Measurements from ENCODE around the gene CBX5.
"Not testable (repeated sequence)": the region's sequence is repeated elsewhere in the genome, so short reads cannot be mapped to it uniquely, and the experiment has no call there.

The CBX5 gene

DNA sequence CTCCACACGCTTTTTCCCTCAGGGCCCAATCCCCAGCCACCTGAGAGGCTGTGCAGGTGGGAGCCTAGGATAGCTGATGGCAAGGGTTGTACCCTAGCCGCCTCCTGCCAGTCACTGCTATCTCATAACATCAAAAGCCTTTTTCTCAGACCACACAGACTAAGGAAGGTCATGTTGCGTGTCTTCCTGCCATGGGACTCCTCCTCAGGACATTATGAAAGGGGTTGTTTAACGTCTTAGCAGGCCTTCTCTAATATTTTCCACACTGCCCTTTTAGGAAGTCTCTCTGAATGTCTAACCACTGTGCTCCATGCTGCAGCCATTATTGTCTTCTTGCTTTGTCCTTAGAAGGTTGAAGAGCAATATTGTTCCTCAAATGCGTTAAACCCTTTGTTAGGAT lies 83.5 kb downstream of the CBX5 start:
- Histone ChIP-seq H3K36me3 (ENCODE audit: insufficient read depth, low read length) (no peaks in the 10 kb centered on the region), H3K4me3 (ENCODE audit: low read depth, low read length) (no peak overlapping the region), H3K79me2 (ENCODE audit: control insufficient read depth, insufficient read depth, low read length, unreplicated experiment) (no peaks in the 10 kb centered on the region), H3K27ac (ENCODE audit: low read depth, low read length) (no peak overlapping the region), H3K27me3 (ENCODE audit: insufficient read depth, low read length) (no peaks in the 10 kb centered on the region), H3K4me1 (ENCODE audit: control insufficient read depth, insufficient read depth, low read length, unreplicated experiment) (peaks cover 22% of the 10 kb centered on the region), H2AFZ (ENCODE audit: low read length, unreplicated experiment) (no peak overlapping the region)

DNA sequence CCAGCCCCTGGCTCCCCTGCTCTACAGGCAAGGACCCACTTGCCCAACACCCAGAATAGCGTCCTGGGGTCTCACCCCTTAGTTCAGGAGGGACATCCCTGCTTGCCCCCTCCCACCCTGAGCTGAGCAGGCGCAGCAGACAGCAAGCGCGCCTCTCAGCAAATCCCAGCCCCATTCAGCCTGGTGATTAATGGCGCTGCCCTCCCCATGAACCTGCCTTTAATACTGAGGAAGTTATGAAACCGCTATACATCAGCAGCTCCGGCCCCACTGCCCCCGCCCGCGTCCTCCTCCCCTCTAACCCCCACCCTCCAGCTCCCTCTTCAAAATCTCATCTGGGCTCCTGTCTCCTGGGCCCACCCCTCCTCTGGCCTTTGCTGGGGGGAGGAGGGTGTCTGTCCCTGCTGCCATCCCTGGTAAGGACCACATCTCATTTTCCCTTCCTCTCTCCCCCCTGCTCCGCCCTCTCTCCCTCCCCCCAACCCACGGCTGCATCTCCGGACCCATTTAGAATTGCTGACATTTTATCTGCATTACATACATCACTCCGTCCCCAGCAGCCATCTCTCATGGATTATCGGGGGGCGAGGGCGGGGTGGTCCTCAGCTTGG lies 84.1 kb downstream of the CBX5 start:
- Histone ChIP-seq H3K79me2 (ENCODE audit: control insufficient read depth, insufficient read depth, low read length, unreplicated experiment) (no peaks in the 10 kb centered on the region), H3K27me3 (ENCODE audit: insufficient read depth, low read length) (no peaks in the 10 kb centered on the region), H3K36me3 (ENCODE audit: insufficient read depth, low read length) (no peaks in the 10 kb centered on the region), H2AFZ (ENCODE audit: low read length, unreplicated experiment) (no peak overlapping the region), H3K27ac (ENCODE audit: low read depth, low read length) (no peak overlapping the region), H3K4me1 (ENCODE audit: control insufficient read depth, insufficient read depth, low read length, unreplicated experiment) (peaks cover 27% of the 10 kb centered on the region), H3K4me3 (ENCODE audit: low read depth, low read length) (no peak overlapping the region)

DNA sequence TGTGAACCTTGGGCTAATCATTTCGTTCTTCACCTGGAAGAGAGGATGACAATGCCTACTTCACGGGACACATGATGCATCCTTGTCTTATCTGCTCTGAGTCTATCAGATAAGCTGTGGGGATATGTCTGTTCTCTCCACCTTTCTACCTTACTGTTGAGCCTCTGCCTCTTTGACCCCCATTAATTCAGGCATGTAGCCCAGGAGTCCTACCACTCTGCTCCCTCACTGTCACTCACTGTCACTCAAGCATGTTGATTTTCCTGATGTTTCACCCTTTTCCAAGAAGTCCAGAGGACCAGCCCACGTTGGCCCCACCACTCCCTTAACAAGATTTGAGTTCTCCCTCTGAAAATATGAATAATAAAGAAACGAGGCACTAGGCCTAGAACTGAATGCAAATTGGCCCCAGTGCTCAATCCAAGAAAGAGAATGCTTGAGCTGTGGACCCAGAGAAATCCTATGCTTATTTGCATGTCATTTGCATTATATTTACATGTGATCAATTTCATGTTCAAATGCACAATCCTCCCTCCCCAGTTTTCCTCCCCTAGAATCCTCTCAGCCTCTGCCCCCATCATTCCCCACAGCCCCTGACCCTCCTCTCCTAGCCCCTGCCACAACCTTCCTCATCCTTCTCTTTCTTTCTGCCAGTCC lies 84.7 kb downstream of the CBX5 start:
- no peak overlapping the region for H3K27ac ChIP-seq (ENCODE audit: low read depth, low read length)
- no peaks in the 10 kb centered on the region for H3K79me2 ChIP-seq (ENCODE audit: control insufficient read depth, insufficient read depth, low read length, unreplicated experiment)
- H2AFZ ChIP-seq (ENCODE audit: low read length, unreplicated experiment) = no peak overlapping the region
- no peaks in the 10 kb centered on the region for H3K36me3 ChIP-seq (ENCODE audit: insufficient read depth, low read length)
- H3K27me3 ChIP-seq (ENCODE audit: insufficient read depth, low read length) = no peaks in the 10 kb centered on the region
- H3K4me1 ChIP-seq (ENCODE audit: control insufficient read depth, insufficient read depth, low read length, unreplicated experiment) = peaks cover 27% of the 10 kb centered on the region
- H3K4me3 ChIP-seq (ENCODE audit: low read depth, low read length) = no peak overlapping the region

DNA sequence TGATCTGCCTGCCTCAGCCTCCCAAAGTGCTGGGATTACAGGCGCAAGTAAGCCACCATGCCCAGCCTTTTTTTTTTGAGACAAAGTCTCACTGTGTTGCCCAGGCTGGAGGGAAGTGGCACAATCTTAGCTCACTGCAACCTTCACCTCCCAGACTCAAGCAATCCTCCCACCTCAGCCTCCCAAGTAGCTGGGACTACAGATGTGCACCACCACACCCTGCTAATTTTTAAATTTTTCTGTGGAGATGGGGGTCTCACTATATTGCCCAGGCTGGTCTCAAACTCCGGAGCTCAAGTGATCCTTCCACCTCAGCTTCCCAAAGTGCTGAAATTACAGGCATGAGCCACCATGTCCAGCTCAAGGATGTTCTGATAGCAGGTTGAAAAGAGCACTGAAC lies 85.3 kb downstream of the CBX5 start:
- not testable (repeated sequence) for H3K36me3 ChIP-seq (ENCODE audit: insufficient read depth, low read length); H2AFZ ChIP-seq (ENCODE audit: low read length, unreplicated experiment); H3K4me3 ChIP-seq (ENCODE audit: low read depth, low read length); H3K27ac ChIP-seq (ENCODE audit: low read depth, low read length); H3K79me2 ChIP-seq (ENCODE audit: control insufficient read depth, insufficient read depth, low read length, unreplicated experiment); H3K27me3 ChIP-seq (ENCODE audit: insufficient read depth, low read length)
- peaks cover 27% of the 10 kb centered on the region for H3K4me1 ChIP-seq (ENCODE audit: control insufficient read depth, insufficient read depth, low read length, unreplicated experiment)

DNA sequence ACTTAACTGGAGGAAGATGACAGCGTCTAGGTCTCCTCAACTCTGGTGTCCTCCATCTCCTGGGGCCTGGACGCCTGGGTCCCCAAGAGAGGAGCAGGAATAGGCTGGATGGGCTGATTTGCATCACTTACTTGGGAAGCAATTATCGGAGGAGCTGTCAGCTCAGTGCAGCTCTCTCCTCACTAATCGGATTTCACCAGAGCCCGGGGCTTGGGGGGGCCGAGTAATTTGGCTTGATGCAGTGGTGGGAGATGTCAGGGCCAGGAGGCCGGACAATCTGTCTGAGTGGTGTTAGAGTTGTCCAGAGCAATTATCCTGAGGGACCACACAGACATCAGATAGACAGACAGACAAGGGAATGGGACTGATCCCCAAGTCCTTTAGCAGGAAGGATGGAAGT lies 86.5 kb downstream of the CBX5 start:
- Histone ChIP-seq H2AFZ (ENCODE audit: low read length, unreplicated experiment) (no peak overlapping the region), H3K79me2 (ENCODE audit: control insufficient read depth, insufficient read depth, low read length, unreplicated experiment) (no peaks in the 10 kb centered on the region), H3K27me3 (ENCODE audit: insufficient read depth, low read length) (no peaks in the 10 kb centered on the region), H3K4me3 (ENCODE audit: low read depth, low read length) (no peak overlapping the region), H3K4me1 (ENCODE audit: control insufficient read depth, insufficient read depth, low read length, unreplicated experiment) (peaks cover 27% of the 10 kb centered on the region), H3K27ac (ENCODE audit: low read depth, low read length) (no peak overlapping the region), H3K36me3 (ENCODE audit: insufficient read depth, low read length) (no peaks in the 10 kb centered on the region)

DNA sequence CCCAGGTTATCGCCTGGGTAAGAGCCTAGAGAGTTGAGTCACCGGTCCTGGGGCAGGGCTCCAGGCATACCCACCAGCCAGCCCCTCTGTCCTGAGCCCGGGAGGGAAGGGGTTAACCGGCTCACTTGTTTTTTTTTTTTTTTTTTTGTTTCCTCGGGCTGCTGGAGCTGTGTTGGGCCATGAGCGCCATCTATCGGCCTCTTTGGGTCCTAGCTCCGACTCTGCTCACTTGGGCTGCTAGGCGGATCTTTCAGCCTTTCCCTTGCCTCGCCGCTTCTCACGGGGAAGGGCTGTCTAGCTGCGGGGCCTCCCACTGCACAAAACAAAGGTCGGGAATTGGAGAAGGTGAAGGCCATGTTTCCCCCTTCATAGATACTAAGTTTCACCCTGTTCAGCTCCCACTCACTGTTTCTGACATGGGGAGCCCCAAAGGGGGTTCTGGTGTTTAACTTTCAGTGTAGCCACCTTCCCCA lies 88.3 kb downstream of the CBX5 start:
- no peak overlapping the region for H3K27ac ChIP-seq (ENCODE audit: low read depth, low read length)
- peaks cover 10% of the 10 kb centered on the region for H3K79me2 ChIP-seq (ENCODE audit: control insufficient read depth, insufficient read depth, low read length, unreplicated experiment)
- H3K27me3 ChIP-seq (ENCODE audit: insufficient read depth, low read length) = no peaks in the 10 kb centered on the region
- no peaks in the 10 kb centered on the region; the same call in none of the 2 replicates for H3K36me3 ChIP-seq (ENCODE audit: insufficient read depth, low read length)
- H2AFZ ChIP-seq (ENCODE audit: low read length, unreplicated experiment) = peak overlapping the region; percentile 64
- peaks cover 19% of the 10 kb centered on the region for H3K4me1 ChIP-seq (ENCODE audit: control insufficient read depth, insufficient read depth, low read length, unreplicated experiment)
- no peak overlapping the region for H3K4me3 ChIP-seq (ENCODE audit: low read depth, low read length)

DNA sequence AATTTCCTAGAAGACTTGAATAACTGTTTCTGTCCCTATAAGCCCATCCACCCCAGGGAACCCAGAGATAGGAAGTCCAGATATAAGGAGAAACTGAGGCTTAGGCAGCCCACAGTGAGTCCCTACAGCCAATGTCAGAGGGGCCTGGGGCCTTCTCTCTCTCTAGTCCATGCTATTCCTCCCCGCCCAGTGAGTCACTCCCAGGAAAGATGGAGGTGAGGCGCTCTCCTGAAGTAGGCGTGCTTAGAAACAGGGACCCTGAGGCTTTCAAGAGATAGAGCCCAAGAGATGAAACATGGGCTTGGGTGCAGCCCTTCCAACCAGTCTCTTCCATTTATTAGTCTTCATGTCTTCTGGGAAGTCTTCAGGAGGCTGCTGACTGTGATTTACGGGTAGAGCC lies 88.8 kb downstream of the CBX5 start:
- H3K27ac ChIP-seq (ENCODE audit: low read depth, low read length) = no peak overlapping the region
- no peaks in the 10 kb centered on the region; the same call in none of the 2 replicates for H3K36me3 ChIP-seq (ENCODE audit: insufficient read depth, low read length)
- H2AFZ ChIP-seq (ENCODE audit: low read length, unreplicated experiment) = peak overlapping the region; percentile 64
- H3K27me3 ChIP-seq (ENCODE audit: insufficient read depth, low read length) = no peaks in the 10 kb centered on the region
- no peak overlapping the region for H3K4me3 ChIP-seq (ENCODE audit: low read depth, low read length)
- peaks cover 16% of the 10 kb centered on the region for H3K4me1 ChIP-seq (ENCODE audit: control insufficient read depth, insufficient read depth, low read length, unreplicated experiment)
- peaks cover 10% of the 10 kb centered on the region for H3K79me2 ChIP-seq (ENCODE audit: control insufficient read depth, insufficient read depth, low read length, unreplicated experiment)

DNA sequence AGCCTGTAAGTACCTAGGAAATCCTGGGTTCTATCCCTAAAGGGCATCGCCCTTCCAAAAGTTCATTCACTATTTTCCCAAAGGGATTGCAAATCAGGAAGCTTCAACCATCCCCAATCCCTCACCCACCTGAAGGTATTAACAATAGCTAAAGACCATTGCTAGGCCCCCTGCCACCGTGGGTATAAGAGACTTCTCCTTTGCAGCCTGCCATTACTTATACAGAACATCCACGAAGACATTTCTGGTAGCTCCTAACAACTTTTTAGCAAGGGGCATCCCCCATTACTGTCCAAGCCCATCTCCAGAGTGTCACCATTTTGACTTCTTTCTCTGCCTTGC lies 90.8 kb downstream of the CBX5 start:
- Histone ChIP-seq H2AFZ (ENCODE audit: low read length, unreplicated experiment) (peak overlapping the region; percentile 11), H3K27me3 (ENCODE audit: insufficient read depth, low read length) (no peaks in the 10 kb centered on the region), H3K4me1 (ENCODE audit: control insufficient read depth, insufficient read depth, low read length, unreplicated experiment) (peaks cover 11% of the 10 kb centered on the region), H3K27ac (ENCODE audit: low read depth, low read length) (no peak overlapping the region), H3K4me3 (ENCODE audit: low read depth, low read length) (peak overlapping the region; percentile 92), H3K36me3 (ENCODE audit: insufficient read depth, low read length) (no peaks in the 10 kb centered on the region; the same call in none of the 2 replicates), H3K79me2 (ENCODE audit: control insufficient read depth, insufficient read depth, low read length, unreplicated experiment) (peaks cover 10% of the 10 kb centered on the region)

DNA sequence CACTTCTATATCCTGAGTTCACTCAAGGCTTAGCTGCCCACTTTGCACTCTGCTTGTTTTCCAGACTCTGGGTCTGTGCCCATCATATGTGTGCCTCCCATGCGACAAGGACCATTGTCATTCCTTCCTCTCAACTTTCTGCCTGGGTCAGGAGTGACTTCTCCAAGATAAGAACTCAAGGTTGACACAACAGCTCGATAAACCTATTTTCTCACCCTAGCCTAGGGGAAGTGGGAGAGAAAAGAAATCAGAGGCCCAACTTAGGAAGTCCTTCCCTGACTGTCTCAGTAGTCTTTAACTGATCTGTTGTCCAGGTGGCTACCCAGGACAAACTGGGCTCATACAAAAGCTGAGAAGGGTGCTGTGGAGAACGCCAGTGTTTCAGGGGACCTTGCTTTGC lies 92.8 kb downstream of the CBX5 start:
- H3K36me3 ChIP-seq (ENCODE audit: insufficient read depth, low read length) = no peaks in the 10 kb centered on the region; the same call in none of the 2 replicates
- no peak overlapping the region for H3K27ac ChIP-seq (ENCODE audit: low read depth, low read length)
- H3K27me3 ChIP-seq (ENCODE audit: insufficient read depth, low read length) = no peaks in the 10 kb centered on the region
- no peak overlapping the region for H3K4me3 ChIP-seq (ENCODE audit: low read depth, low read length)
- peaks cover 10% of the 10 kb centered on the region for H3K79me2 ChIP-seq (ENCODE audit: control insufficient read depth, insufficient read depth, low read length, unreplicated experiment)
- H2AFZ ChIP-seq (ENCODE audit: low read length, unreplicated experiment) = no peak overlapping the region
- H3K4me1 ChIP-seq (ENCODE audit: control insufficient read depth, insufficient read depth, low read length, unreplicated experiment) = peaks cover 11% of the 10 kb centered on the region

DNA sequence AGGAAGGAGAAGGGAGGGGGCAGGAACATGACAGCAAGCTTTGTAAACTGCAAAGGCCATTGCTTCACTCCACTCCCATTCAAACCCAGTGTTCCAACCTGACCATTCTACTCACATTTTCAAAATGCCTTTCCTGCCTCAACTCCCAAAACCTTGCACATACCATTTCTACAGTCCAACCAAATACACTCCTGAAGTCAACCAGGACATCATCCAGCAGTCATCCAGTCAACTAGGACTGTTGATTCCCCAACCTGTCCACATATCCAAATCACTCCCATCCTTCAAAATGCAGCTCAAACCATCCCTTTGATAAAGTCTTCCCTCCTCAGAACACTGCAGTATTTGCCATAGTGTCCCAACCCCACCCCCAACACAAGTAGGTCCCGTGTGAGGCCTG lies 94.0 kb downstream of the CBX5 start:
- Histone ChIP-seq H3K79me2 (ENCODE audit: control insufficient read depth, insufficient read depth, low read length, unreplicated experiment) (peaks cover 10% of the 10 kb centered on the region), H3K4me3 (ENCODE audit: low read depth, low read length) (no peak overlapping the region)

DNA sequence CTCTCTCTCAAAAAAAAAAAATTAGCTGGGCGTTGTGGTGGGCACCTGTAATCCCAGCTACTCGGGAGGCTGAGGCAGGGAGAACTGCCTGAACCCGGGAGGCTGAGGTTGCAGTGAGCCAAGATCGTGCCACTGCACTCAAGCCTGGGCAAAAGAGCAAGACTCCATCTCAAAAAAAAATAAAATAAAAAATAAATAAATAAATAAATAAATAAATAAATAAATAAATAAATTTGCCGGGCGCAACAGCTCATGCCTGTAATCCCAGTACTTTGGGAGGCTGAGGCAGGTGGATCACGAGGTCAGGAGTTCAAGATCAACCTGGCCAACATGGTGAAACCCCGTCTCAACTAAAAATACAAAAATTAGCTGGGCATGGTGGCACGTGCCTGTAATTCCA lies 94.6 kb downstream of the CBX5 start:
- not testable (repeated sequence) for H3K27ac ChIP-seq (ENCODE audit: low read depth, low read length); H3K79me2 ChIP-seq (ENCODE audit: control insufficient read depth, insufficient read depth, low read length, unreplicated experiment); H3K36me3 ChIP-seq (ENCODE audit: insufficient read depth, low read length); H3K27me3 ChIP-seq (ENCODE audit: insufficient read depth, low read length); H3K4me3 ChIP-seq (ENCODE audit: low read depth, low read length); H3K4me1 ChIP-seq (ENCODE audit: control insufficient read depth, insufficient read depth, low read length, unreplicated experiment); H2AFZ ChIP-seq (ENCODE audit: low read length, unreplicated experiment)

More for the DNA sequence above, 94.0 kb downstream of the CBX5 start:
- H3K27me3 ChIP-seq (ENCODE audit: insufficient read depth, low read length) = no peaks in the 10 kb centered on the region
- no peaks in the 10 kb centered on the region; the same call in none of the 2 replicates for H3K36me3 ChIP-seq (ENCODE audit: insufficient read depth, low read length)
- H3K4me1 ChIP-seq (ENCODE audit: control insufficient read depth, insufficient read depth, low read length, unreplicated experiment) = peaks cover 5% of the 10 kb centered on the region
- no peak overlapping the region for H2AFZ ChIP-seq (ENCODE audit: low read length, unreplicated experiment)
- no peak overlapping the region for H3K27ac ChIP-seq (ENCODE audit: low read depth, low read length)
